Lung (tissue), 12 donors: ENCODE data around the gene GINS3. TPM values are rescaled to one million over a fixed set of nuclear protein-coding genes. Genes with fewer than 3 reads are reported as not detected.

Source experiments
- ATAC-seq: fragments of 200-7000 bp; cut with Tn5 transposase; one replicate; pipeline ENCODE4 v1.9.1; 2020; ENCODE audit warnings: moderate number of reproducible peaks; ENCODE audit not compliant: insufficient read depth, low FRiP score
- DNase-seq, 3 donors: peaks; one replicate each; pipeline ENCODE4 v3.0.0-alpha.2; 2013 to 2017
- H3K27ac ChIP-seq, 2 donors: one replicate each; pipeline ENCODE4 v1.5.1; 2013; ENCODE audit warnings: mild to moderate bottlenecking in 2 of 2, moderate library complexity in 2 of 2, control low read depth in 1 of 2, inconsistent platforms in 1 of 2, low read depth in 1 of 2, low read length in 1 of 2
- H3K27me3 ChIP-seq, 3 donors: one replicate each; pipeline ENCODE4 v1.5.1; 2013; ENCODE audit warnings: low read length in 2 of 3; ENCODE audit not compliant: control insufficient read depth in 3 of 3, insufficient read depth in 3 of 3
- H3K36me3 ChIP-seq, 4 donors: one replicate each; pipeline ENCODE4 v1.5.1; 2013; ENCODE audit warnings: low read length in 4 of 4, mild to moderate bottlenecking in 1 of 4, moderate library complexity in 1 of 4; ENCODE audit not compliant: control insufficient read depth in 4 of 4, insufficient read depth in 4 of 4
- H3K4me1 ChIP-seq, 5 donors: one replicate each; pipeline ENCODE4 v1.5.1; 2013; ENCODE audit warnings: low read length in 5 of 5, mild to moderate bottlenecking in 2 of 5, moderate library complexity in 1 of 5; ENCODE audit not compliant: control insufficient read depth in 5 of 5, insufficient read depth in 5 of 5
- H3K4me3 ChIP-seq: one replicate; pipeline ENCODE4 v1.5.1; 2013; ENCODE audit warnings: mild to moderate bottlenecking, control low read depth, moderate library complexity
- H3K9ac ChIP-seq, 2 donors: one replicate each; pipeline ENCODE4 v1.5.1; 2013; ENCODE audit warnings: low read length in 2 of 2, control low read depth in 1 of 2; ENCODE audit not compliant: insufficient read depth in 1 of 2
- H3K9me3 ChIP-seq, 4 donors: one replicate each; pipeline ENCODE4 v1.5.1; 2013; ENCODE audit warnings: low read length in 3 of 4, mild to moderate bottlenecking in 1 of 4, moderate library complexity in 1 of 4; ENCODE audit not compliant: control insufficient read depth in 4 of 4, insufficient read depth in 3 of 4
- WGBS, 2 donors: extraction: QIAGEN DNeasy Blood & Tissue Kit; methylation state at CpG; one replicate each; pipeline ENCODE4 v1.1.7; 2013; 5-methylcytosine and 5-hydroxymethylcytosine counted together
- polyA plus RNA-seq, 2 donors: library from polyadenylated mRNA; stranded (reverse); fragments of 200-250 nt; gene quantifications; one replicate each; pipeline ENCODE4 v1.2.1, GENCODE V29; 2013
- total RNA-seq, 2 donors: library from RNA; depleted of rRNA in 1 of 2; stranded (reverse); fragments of >200 nt in 1 of 2; gene quantifications; one replicate each; pipeline ENCODE4 v1.2.1, GENCODE V29; 2014 to 2021
- TF ChIP-seq, protein P1 (sequence below): IDR thresholded peaks from 2 replicates; pipeline ENCODE4 v1.5.1; 2012; ENCODE audit warnings: mild to moderate bottlenecking; ENCODE audit errors: control extremely low read depth, extremely low read depth
- donor health status: control.
- donor health status: control.
- donor health status: Bipolar disorder and iron deficiency.
- donor health status: healthy.
- donor health status: DM: yes; HTN: yes; CAD: no.

GINS3 gene
- total and polyA plus RNA-seq, 4 donors, result 2.7 to 5.1 (median 3.4) TPM

DNA sequence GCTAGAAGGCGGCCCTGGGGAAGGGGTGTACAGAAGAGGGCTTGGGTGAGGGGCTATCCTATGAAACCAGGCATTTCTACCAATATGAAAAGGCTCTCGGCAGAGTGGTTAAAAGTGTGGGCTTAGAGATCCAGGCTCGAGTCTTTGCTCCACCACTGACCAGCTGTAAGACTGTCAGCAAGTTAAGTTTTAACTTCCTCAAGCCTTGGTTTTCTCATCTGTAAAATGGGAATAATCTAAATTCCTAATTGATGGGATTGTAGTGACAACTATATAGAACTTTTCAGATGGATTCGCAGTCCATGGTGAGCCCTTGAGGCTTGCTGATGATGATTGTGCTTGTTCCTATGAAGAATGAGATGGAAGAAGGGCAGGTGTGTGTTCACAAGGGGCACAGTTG lies 57.0 kb downstream of the GINS3 start:
- TF ChIP-seq, protein P1, sequence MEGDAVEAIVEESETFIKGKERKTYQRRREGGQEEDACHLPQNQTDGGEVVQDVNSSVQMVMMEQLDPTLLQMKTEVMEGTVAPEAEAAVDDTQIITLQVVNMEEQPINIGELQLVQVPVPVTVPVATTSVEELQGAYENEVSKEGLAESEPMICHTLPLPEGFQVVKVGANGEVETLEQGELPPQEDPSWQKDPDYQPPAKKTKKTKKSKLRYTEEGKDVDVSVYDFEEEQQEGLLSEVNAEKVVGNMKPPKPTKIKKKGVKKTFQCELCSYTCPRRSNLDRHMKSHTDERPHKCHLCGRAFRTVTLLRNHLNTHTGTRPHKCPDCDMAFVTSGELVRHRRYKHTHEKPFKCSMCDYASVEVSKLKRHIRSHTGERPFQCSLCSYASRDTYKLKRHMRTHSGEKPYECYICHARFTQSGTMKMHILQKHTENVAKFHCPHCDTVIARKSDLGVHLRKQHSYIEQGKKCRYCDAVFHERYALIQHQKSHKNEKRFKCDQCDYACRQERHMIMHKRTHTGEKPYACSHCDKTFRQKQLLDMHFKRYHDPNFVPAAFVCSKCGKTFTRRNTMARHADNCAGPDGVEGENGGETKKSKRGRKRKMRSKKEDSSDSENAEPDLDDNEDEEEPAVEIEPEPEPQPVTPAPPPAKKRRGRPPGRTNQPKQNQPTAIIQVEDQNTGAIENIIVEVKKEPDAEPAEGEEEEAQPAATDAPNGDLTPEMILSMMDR, result no peak
- H3K27ac ChIP-seq, result peak overlapping the region in 1 of 2 donors; percentile 5
- peaks cover 0 to 1% (median 0%) of the 10 kb centered on the region in 5 donors for H3K4me1 ChIP-seq
- H3K9me3 ChIP-seq, result no peaks in the 10 kb centered on the region
- no peak for ATAC-seq
- H3K4me3 ChIP-seq, result no peak overlapping the region
- H3K9ac ChIP-seq, result no peak overlapping the region
- WGBS, 2 donors, result 89 to 91% methylated on average over 4 of the region's 4 CpGs
- DNase-seq, result no peak
- peaks cover 0 to 7% (median 3%) of the 10 kb centered on the region in 3 donors for H3K27me3 ChIP-seq
- no peaks in the 10 kb centered on the region for H3K36me3 ChIP-seq

DNA sequence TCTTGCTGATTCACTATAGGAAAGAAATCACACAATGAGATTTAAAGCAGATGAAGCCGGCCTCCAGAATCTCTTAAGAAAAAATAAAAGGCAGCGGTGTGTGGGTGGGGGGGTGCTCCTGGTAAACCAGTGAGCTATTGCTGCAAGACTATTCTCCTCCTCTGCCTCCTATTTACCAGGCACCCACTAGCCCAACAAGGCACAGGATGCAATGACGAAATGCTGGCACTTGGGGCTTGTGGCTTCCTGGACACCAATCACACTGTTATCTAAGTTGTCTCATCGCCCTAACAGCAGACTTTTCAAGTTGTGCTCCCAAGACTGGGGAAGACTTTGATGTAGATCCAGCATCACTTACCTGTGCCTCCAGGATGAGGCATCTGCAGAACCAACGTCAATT lies 57.5 kb downstream of the GINS3 start:
- no peak overlapping the region for H3K4me3 ChIP-seq
- ATAC-seq, result no peak
- WGBS, 2 donors, result 34 to 52% methylated on average over 5 of the region's 5 CpGs
- peaks cover 0 to 1% (median 0%) of the 10 kb centered on the region in 5 donors for H3K4me1 ChIP-seq
- TF ChIP-seq, protein P1, result no peak
- peak overlapping the region in 1 of 2 donors; percentile 5 for H3K27ac ChIP-seq
- H3K9ac ChIP-seq, result no peak overlapping the region
- H3K9me3 ChIP-seq, result no peaks in the 10 kb centered on the region
- H3K36me3 ChIP-seq, result no peaks in the 10 kb centered on the region
- no peak for DNase-seq
- H3K27me3 ChIP-seq, result peaks cover 0 to 7% (median 3%) of the 10 kb centered on the region in 3 donors

DNA sequence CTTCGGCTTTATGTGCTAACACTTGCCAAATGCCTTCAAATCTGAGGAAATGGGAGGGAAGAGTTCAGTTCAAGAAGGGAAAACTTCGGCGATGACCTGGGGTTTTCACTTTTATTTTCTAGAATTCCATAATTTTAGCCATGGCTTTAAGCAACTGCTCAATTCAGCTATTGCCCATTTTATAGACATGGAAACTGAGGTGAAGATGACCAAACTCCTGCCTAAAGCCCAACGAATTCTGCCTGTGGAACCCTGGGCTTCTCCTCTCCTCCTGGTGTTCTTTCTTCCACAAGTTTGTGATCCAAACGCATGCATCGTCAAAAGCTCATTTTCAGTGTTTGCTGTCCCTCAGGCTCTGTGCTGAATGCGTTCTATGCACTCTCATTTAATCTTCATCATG lies 58.3 kb downstream of the GINS3 start:
- TF ChIP-seq, protein P1, result no peak
- Histone ChIP-seq H3K36me3 (no peaks in the 10 kb centered on the region), H3K9me3 (peaks cover 0 to 1% (median 0%) of the 10 kb centered on the region in 4 donors), H3K4me1 (peaks cover 0 to 1% (median 0%) of the 10 kb centered on the region in 5 donors), H3K4me3 (no peak overlapping the region), H3K27ac (no peak overlapping the region), H3K9ac (no peak overlapping the region), H3K27me3 (peaks cover 0 to 7% (median 3%) of the 10 kb centered on the region in 3 donors)
- DNase-seq, result no peak
- 83 to 93% methylated on average over 7 of the region's 7 CpGs for WGBS, 2 donors
- no peak for ATAC-seq

DNA sequence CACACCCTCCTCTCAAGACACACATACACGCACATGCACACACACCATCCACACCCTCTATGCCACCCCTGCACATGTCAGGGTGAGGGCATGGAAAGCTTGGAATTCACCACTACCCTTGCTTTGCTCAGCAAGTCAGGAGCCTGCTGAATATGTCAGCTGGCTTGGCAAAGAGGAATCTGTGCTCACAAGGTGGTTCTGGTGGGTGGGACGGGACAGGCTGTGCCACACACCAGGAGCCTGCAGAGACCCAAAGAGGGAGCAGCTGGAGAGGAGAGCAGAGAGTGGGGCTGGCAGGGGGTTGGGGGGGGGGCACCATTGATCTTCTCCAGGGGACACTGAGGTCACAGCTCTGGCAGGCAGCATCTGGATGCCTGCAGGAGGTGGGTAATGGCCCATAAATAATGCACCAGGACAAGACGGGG lies 59.0 kb downstream of the GINS3 start:
- H3K9ac ChIP-seq, result no peak overlapping the region
- H3K4me1 ChIP-seq, result peaks cover 0 to 3% (median 0%) of the 10 kb centered on the region in 5 donors
- ATAC-seq, result no peak
- peak overlapping the region in 1 of 2 donors; percentile 58 for H3K27ac ChIP-seq
- peaks cover 0 to 1% (median 0%) of the 10 kb centered on the region in 4 donors for H3K9me3 ChIP-seq
- no peak overlapping the region for H3K4me3 ChIP-seq
- no peaks in the 10 kb centered on the region for H3K36me3 ChIP-seq
- H3K27me3 ChIP-seq, result peaks cover 0 to 7% (median 3%) of the 10 kb centered on the region in 3 donors
- 80 to 81% methylated on average over 3 of the region's 3 CpGs for WGBS, 2 donors
- TF ChIP-seq, protein P1, result no peak
- no peak for DNase-seq
